IMR-90 (cell line): ENCODE results near the gene ZNF398. TPM values are rescaled to one million over a fixed set of nuclear protein-coding genes. Genes with fewer than 3 reads are reported as not detected.

Experiments used
- ATAC-seq: fragments of 200-7000 bp; cut with Tn5 transposase; 2 replicates; pipeline ENCODE4 v1.9.1; 2020; ENCODE audit warnings: low read depth, mild to moderate bottlenecking, moderate library complexity
- BruUV-seq: library from RNA; stranded (reverse); fragments of 400-500 nt; replicated peaks from 2 replicates; lab custom pipeline; 2021; lab: Mats Ljungman, UMichigan
- CTCF ChIA-PET: fragments of 300-600 bp; formaldehyde crosslinking; extraction: SDS; loops from one replicate; lab custom pipeline; 2021; ENCODE audit warnings: antibody characterized with exemption; lab: Yijun Ruan, JAX
- POLR2A ChIA-PET: fragments of 300-600 bp; sonication (Branson Sonifier 250); formaldehyde crosslinking; loops from one replicate; lab custom pipeline; 2022; ENCODE audit warnings: antibody characterized with exemption; ENCODE audit not compliant: unreplicated experiment; lab: Charles Lee
- DNase-seq: peaks from one replicate; pipeline ENCODE4 v3.0.0; 2013
- H2AFZ ChIP-seq: replicated peaks from 2 replicates; pipeline ENCODE3; 2013; ENCODE audit warnings: low read length, mild to moderate bottlenecking; ENCODE audit not compliant: poor library complexity
- H2AK5ac ChIP-seq: 2 replicates; pipeline ENCODE4 v1.6.1; 2013; ENCODE audit warnings: low read depth, low read length, inconsistent platforms
- H2AK9ac ChIP-seq: replicated peaks from 2 replicates; pipeline ENCODE3; 2013; ENCODE audit warnings: mild to moderate bottlenecking, low read depth, low read length, moderate library complexity; ENCODE audit not compliant: poor library complexity
- H2BK120ac ChIP-seq: 2 replicates; pipeline ENCODE4 v1.6.1; 2013; ENCODE audit warnings: low read depth, low read length, inconsistent platforms
- H2BK15ac ChIP-seq: 3 replicates; pipeline ENCODE4 v1.6.1; 2013; ENCODE audit warnings: low read depth, low read length, inconsistent platforms
- H2BK20ac ChIP-seq: 2 replicates; pipeline ENCODE4 v1.6.1; 2013; ENCODE audit warnings: low read depth, mild to moderate bottlenecking, inconsistent platforms, low read length, moderate library complexity
- H2BK5ac ChIP-seq: 2 replicates; pipeline ENCODE4 v1.6.1; 2013; ENCODE audit warnings: mild to moderate bottlenecking, low read depth, low read length, inconsistent platforms; ENCODE audit not compliant: poor library complexity, severe bottlenecking
- H3K14ac ChIP-seq: replicated peaks from 2 replicates; pipeline ENCODE4 v1.6.1; 2013; ENCODE audit warnings: low read depth, low read length, inconsistent platforms
- H3K18ac ChIP-seq: 2 replicates; pipeline ENCODE4 v1.6.1; 2013; ENCODE audit warnings: low read depth, low read length, control low read depth
- H3K23ac ChIP-seq: 2 replicates; pipeline ENCODE4 v1.6.1; 2013; ENCODE audit warnings: low read depth, low read length, inconsistent platforms
- H3K27ac ChIP-seq: 2 replicates; pipeline ENCODE4 v1.5.1; 2013; ENCODE audit warnings: mild to moderate bottlenecking, control low read depth, low read length; ENCODE audit not compliant: insufficient read depth
- H3K27me3 ChIP-seq: 2 replicates; pipeline ENCODE4 v1.6.1; 2013; ENCODE audit warnings: low read length; ENCODE audit not compliant: control insufficient read depth, insufficient read depth
- H3K36me3 ChIP-seq: 2 replicates; pipeline ENCODE4 v1.6.1; 2013; ENCODE audit warnings: low read length, mixed read lengths; ENCODE audit not compliant: control insufficient read depth, insufficient read depth
- H3K4ac ChIP-seq: 2 replicates; pipeline ENCODE4 v1.6.1; 2013; ENCODE audit warnings: low read depth, low read length, inconsistent platforms
- H3K4me1 ChIP-seq: 2 replicates; pipeline ENCODE4 v1.6.1; 2013; ENCODE audit warnings: low read length, mixed read lengths; ENCODE audit not compliant: control insufficient read depth, insufficient read depth
- H3K4me2 ChIP-seq: 2 replicates; pipeline ENCODE4 v1.6.1; 2013; ENCODE audit warnings: low read depth, mild to moderate bottlenecking, control low read depth, low read length, moderate library complexity
- H3K4me3 ChIP-seq: 2 replicates; pipeline ENCODE4 v1.5.1; 2013; ENCODE audit warnings: low read depth, mild to moderate bottlenecking, control low read depth, low read length, moderate library complexity; ENCODE audit not compliant: insufficient read depth
- H3K56ac ChIP-seq: 2 replicates; pipeline ENCODE4 v1.6.1; 2013; ENCODE audit warnings: low read length, inconsistent platforms; ENCODE audit not compliant: insufficient read depth; ENCODE audit errors: extremely low read depth
- H3K79me1 ChIP-seq, 2 experiments: 2 replicates each; pipeline ENCODE4 v1.6.1; 2013; ENCODE audit warnings: low read length in 2 of 2, inconsistent platforms in 1 of 2, low read depth in 1 of 2
- H3K9ac ChIP-seq: 2 replicates; pipeline ENCODE4 v1.6.1; 2013; ENCODE audit warnings: low read depth, low read length, control low read depth
- H3K9me1 ChIP-seq: 2 replicates; pipeline ENCODE4 v1.6.1; 2013; ENCODE audit warnings: low read length, inconsistent platforms; ENCODE audit not compliant: insufficient read depth
- H3K9me3 ChIP-seq: 2 replicates; pipeline ENCODE4 v1.6.1; 2013; ENCODE audit warnings: low read length; ENCODE audit not compliant: control insufficient read depth, insufficient read depth
- H4K20me1 ChIP-seq: 2 replicates; pipeline ENCODE4 v1.6.1; 2013; ENCODE audit warnings: low read length, inconsistent platforms; ENCODE audit not compliant: insufficient read depth
- H4K5ac ChIP-seq: 2 replicates; pipeline ENCODE4 v1.6.1; 2013; ENCODE audit warnings: mild to moderate bottlenecking, low read depth, low read length, control low read depth
- H4K8ac ChIP-seq, 2 experiments: 2 replicates each; pipeline ENCODE4 v1.6.1; 2013; ENCODE audit warnings: low read depth in 2 of 2, low read length in 2 of 2, control low read depth in 1 of 2, inconsistent platforms in 1 of 2
- H4K91ac ChIP-seq: 2 replicates; pipeline ENCODE4 v1.6.1; 2013; ENCODE audit warnings: low read depth, low read length, inconsistent platforms; ENCODE audit not compliant: insufficient read depth
- BHLHE40 ChIP-seq: fragments of 150-350 bp; IDR thresholded peaks from 2 replicates; pipeline ENCODE4 v1.6.1; 2016; ENCODE audit warnings: mild to moderate bottlenecking, low read depth, low read length
- CEBPB ChIP-seq: IDR thresholded peaks from 2 replicates; pipeline ENCODE4 v1.6.1; 2012; ENCODE audit warnings: low read depth, low read length, improper control_type of control experiment
- CHD1 ChIP-seq: IDR thresholded peaks from 2 replicates; pipeline ENCODE4 v1.6.1; 2012; ENCODE audit warnings: low read depth, low read length, improper control_type of control experiment
- CTCF ChIP-seq: conservative IDR thresholded peaks from 2 replicates; pipeline ENCODE4 v1.5.1; 2012; ENCODE audit warnings: mild to moderate bottlenecking, low read depth, low read length, improper control_type of control experiment
- ELK1 ChIP-seq: fragments of 150-350 bp; IDR thresholded peaks from 2 replicates; pipeline ENCODE4 v1.6.1; 2016; ENCODE audit warnings: low read depth, mild to moderate bottlenecking, low read length, moderate library complexity, borderline replicate concordance
- FOS ChIP-seq: fragments of 150-350 bp; IDR thresholded peaks from 2 replicates; pipeline ENCODE4 v1.6.1; 2016; ENCODE audit warnings: low read depth, low read length
- MAFK ChIP-seq: IDR thresholded peaks from 2 replicates; pipeline ENCODE4 v1.6.1; 2012; ENCODE audit warnings: low read depth, low read length, improper control_type of control experiment
- MAZ ChIP-seq: IDR thresholded peaks from 2 replicates; pipeline ENCODE4 v1.6.1; 2012; ENCODE audit warnings: low read depth, mild to moderate bottlenecking, low read length, improper control_type of control experiment, moderate library complexity, borderline replicate concordance
- MXI1 ChIP-seq: IDR thresholded peaks from 2 replicates; pipeline ENCODE4 v1.6.1; 2012; ENCODE audit warnings: low read depth, mild to moderate bottlenecking, low read length, moderate library complexity, borderline replicate concordance
- NFE2L2 ChIP-seq: fragments of 150-350 bp; IDR thresholded peaks from 2 replicates; pipeline ENCODE4 v1.6.1; 2016; ENCODE audit warnings: low read depth, mild to moderate bottlenecking, low read length
- POLR2A ChIP-seq: IDR thresholded peaks from 2 replicates; pipeline ENCODE4 v1.6.1; 2012; ENCODE audit warnings: mild to moderate bottlenecking, low read depth, low read length
- RAD21 ChIP-seq: IDR thresholded peaks from 2 replicates; pipeline ENCODE4 v1.6.1; 2012; ENCODE audit warnings: low read length, improper control_type of control experiment
- RFX5 ChIP-seq: IDR thresholded peaks from 2 replicates; pipeline ENCODE4 v1.8.0; 2012; ENCODE audit warnings: low read depth, mild to moderate bottlenecking, low read length, moderate library complexity
- SMC3 ChIP-seq: fragments of 150-350 bp; IDR thresholded peaks from 2 replicates; pipeline ENCODE4 v1.6.1; 2016; ENCODE audit warnings: low read depth, mild to moderate bottlenecking, antibody characterized with exemption, low read length, moderate library complexity
- WGBS, 2 experiments: methylation state at CpG; one replicate each; pipeline versions ENCODE4 v1.1.5 to v1.1.7; 2013; ENCODE audit warnings: missing lambda C conversion rate in 2 of 2; ENCODE audit not compliant: insufficient read length in 1 of 2; ENCODE audit errors: extremely low coverage in 2 of 2; 5-methylcytosine and 5-hydroxymethylcytosine counted together
- dilution Hi-C: fragments of 300-500 bp; cut with HindIII; formaldehyde crosslinking; loops from one replicate; pipeline ENCODE4 v1.14.3; 2018; ENCODE audit warnings: low sequenced_read_pairs; ENCODE audit not compliant: unreplicated experiment
- in situ Hi-C: fragments of 300-500 bp; cut with MboI; formaldehyde crosslinking; loops from 3 replicates; pipeline ENCODE4 v1.14.3; 2019; ENCODE audit warnings: low sequenced_read_pairs, inconsistent platforms, mixed read lengths
- intact Hi-C: fragments of 100-400 bp; cut with micrococcal nuclease; formaldehyde crosslinking; loops from 2 replicates; pipeline ENCODE4 v1.10.0; 2022
- polyA plus RNA-seq, 3 experiments: library from polyadenylated mRNA; depleted of rRNA; stranded (reverse); fragments of >200 nt; gene quantifications; 2 replicates each; pipeline ENCODE4 v1.2.3, GENCODE V29; 2012; ENCODE audit warnings: low replicate concordance in 1 of 3
- total RNA-seq: library from RNA; depleted of rRNA; stranded (reverse); fragments of >200 nt; gene quantifications from 2 replicates; pipeline ENCODE4 v1.2.3, GENCODE V29; 2012
- TF ChIP-seq, protein P1 (sequence below): fragments of 150-350 bp; IDR thresholded peaks from 2 replicates; pipeline ENCODE4 v1.6.1; 2017; ENCODE audit warnings: mild to moderate bottlenecking, antibody characterized with exemption, low read length, low read depth

Gene ZNF398
- total and polyA plus RNA-seq, 2 of the 4 experiments (the other 2 are of a cell fraction) = 5.7 to 7.9 TPM

GRCh38 chr7:149145031-149145845, 2.0 kb upstream of the ZNF398 start:
- no peak overlapping the region for H2AFZ ChIP-seq
- peaks cover 5 to 22% of the 10 kb centered on the region in 2 experiments; a peak in 3 of 4 replicates for H3K79me1 ChIP-seq
- no peak overlapping the region for H2AK9ac ChIP-seq
- H2AK5ac ChIP-seq = no peak overlapping the region
- H3K56ac ChIP-seq = no peak overlapping the region
- WGBS, 2 experiments = no CpG with 5 or more reads among the region's 8 CpGs
- no peak overlapping the region for H3K4me3 ChIP-seq
- H3K4me2 ChIP-seq = no peak overlapping the region
- no peak overlapping the region for H2BK20ac ChIP-seq
- ChIA-PET CTCF (no interaction called here), POLR2A (no interaction called here)
- H3K27ac ChIP-seq = no peak overlapping the region
- intact Hi-C loops (no loop called here), in situ Hi-C loops (no loop called here), dilution Hi-C loops (no loop called here)
- H3K14ac ChIP-seq = no peak overlapping the region
- ATAC-seq (no peak), DNase-seq (no peak)
- no peak overlapping the region for H3K4ac ChIP-seq
- H4K5ac ChIP-seq = no peak overlapping the region
- no TSS peak for BruUV-seq
- no peaks in the 10 kb centered on the region for H3K9me3 ChIP-seq
- H4K91ac ChIP-seq = no peak overlapping the region
- peaks cover 8% of the 10 kb centered on the region; the same call in 1 of the 2 replicates for H3K9me1 ChIP-seq
- H3K9ac ChIP-seq = no peak overlapping the region
- H3K27me3 ChIP-seq = no peaks in the 10 kb centered on the region
- H2BK120ac ChIP-seq = no peak overlapping the region
- no peak overlapping the region for H2BK15ac ChIP-seq
- peak overlapping the region; percentile 33; the same call in 1 of the 2 replicates for H3K23ac ChIP-seq
- H4K8ac ChIP-seq = peak overlapping the region in 1 of 2 experiments; percentile 56; a peak in 1 of 4 replicates
- H3K36me3 ChIP-seq = no peaks in the 10 kb centered on the region
- H3K18ac ChIP-seq = no peak overlapping the region
- 0 out of 2 replicates have a peak, but pooled peaks cover 2% of the 10 kb centered on the region for H3K4me1 ChIP-seq
- peaks cover 10% of the 10 kb centered on the region for H4K20me1 ChIP-seq
- no peak overlapping the region for H2BK5ac ChIP-seq
- TF ChIP-seq RFX5 (no peak), NFE2L2 (no peak), FOS (no peak), BHLHE40 (no peak), CHD1 (no peak), CTCF (no peak), SMC3 (no peak), ELK1 (no peak), POLR2A (no peak), MAFK (no peak), RAD21 (no peak), MXI1 (no peak), MAZ (no peak), CEBPB (no peak)
- TF ChIP-seq, protein P1, sequence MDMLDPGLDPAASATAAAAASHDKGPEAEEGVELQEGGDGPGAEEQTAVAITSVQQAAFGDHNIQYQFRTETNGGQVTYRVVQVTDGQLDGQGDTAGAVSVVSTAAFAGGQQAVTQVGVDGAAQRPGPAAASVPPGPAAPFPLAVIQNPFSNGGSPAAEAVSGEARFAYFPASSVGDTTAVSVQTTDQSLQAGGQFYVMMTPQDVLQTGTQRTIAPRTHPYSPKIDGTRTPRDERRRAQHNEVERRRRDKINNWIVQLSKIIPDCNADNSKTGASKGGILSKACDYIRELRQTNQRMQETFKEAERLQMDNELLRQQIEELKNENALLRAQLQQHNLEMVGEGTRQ = no peak
